Measurements from ENCODE around the gene EWSR1.
A peak's percentile ranks its signal among the peaks of the same experiment; 100 is the strongest.

The EWSR1 gene

GRCh38 chr22:29325356-29325755 is 57.3 kb downstream of the EWSR1 start:
- DNase-seq = no peak

- no peak for DNase-seq
Measured at GRCh38 chr22:29325785-29326315, 57.8 kb downstream of the EWSR1 start.

- no peak for DNase-seq
Measured at GRCh38 chr22:29326481-29326880, 58.4 kb downstream of the EWSR1 start.

- DNase-seq = no peak
Measured at GRCh38 chr22:29327089-29327764, 59.2 kb downstream of the EWSR1 start.

- no peak for DNase-seq
Measured at GRCh38 chr22:29328055-29328454, 60.0 kb downstream of the EWSR1 start.

- DNase-seq = peak; percentile 74
Measured at GRCh38 chr22:29328566-29329500, 60.8 kb downstream of the EWSR1 start.

GRCh38 chr22:29329581-29329980 is 61.5 kb downstream of the EWSR1 start:
- DNase-seq = no peak

GRCh38 chr22:29330291-29330690 is 62.2 kb downstream of the EWSR1 start:
- no peak for DNase-seq

GRCh38 chr22:29330753-29331152 is 62.7 kb downstream of the EWSR1 start:
- DNase-seq = no peak

GRCh38 chr22:29331213-29331612 is 63.1 kb downstream of the EWSR1 start:
- DNase-seq = no peak

- no peak for DNase-seq
Measured at GRCh38 chr22:29331658-29332300, 63.7 kb downstream of the EWSR1 start.

- no peak for DNase-seq
Measured at GRCh38 chr22:29332886-29333496, 64.9 kb downstream of the EWSR1 start.

GRCh38 chr22:29334148-29334547 is 66.1 kb downstream of the EWSR1 start:
- DNase-seq = no peak

- no peak for DNase-seq
Measured at GRCh38 chr22:29334696-29335344, 66.8 kb downstream of the EWSR1 start.

- no peak for DNase-seq
Measured at GRCh38 chr22:29335656-29336055, 67.6 kb downstream of the EWSR1 start.

GRCh38 chr22:29336751-29337490 is 68.9 kb downstream of the EWSR1 start:
- no peak for DNase-seq

GRCh38 chr22:29337631-29338284 is 69.7 kb downstream of the EWSR1 start:
- no peak for DNase-seq

- no peak for DNase-seq
Measured at GRCh38 chr22:29338398-29338797, 70.3 kb downstream of the EWSR1 start.

GRCh38 chr22:29339381-29340235 is 71.5 kb downstream of the EWSR1 start:
- DNase-seq = no peak

GRCh38 chr22:29340566-29340965 is 72.5 kb downstream of the EWSR1 start:
- DNase-seq = no peak
